Naive thymus-derived CD4-positive, alpha-beta T cell (primary cell): ENCODE measurements around the gene CELSR2. TPM values are rescaled to one million over a fixed set of nuclear protein-coding genes. Genes with fewer than 3 reads are reported as not detected.
"Not testable (repeated sequence)": the region's sequence is repeated elsewhere in the genome, so short reads cannot be mapped to it uniquely, and the experiment has no call there.

ENCODE experiments used
- ATAC-seq: fragments of 150-1000 bp; cut with Tn5 transposase; 2 replicates; pipeline ENCODE4 v1.10.0; 2021; ENCODE audit warnings: mild to moderate bottlenecking, moderate library complexity
- CTCF ChIA-PET: fragments of 350-600 bp; sonication (Branson Sonifier 250); formaldehyde crosslinking; loops from one replicate; lab custom pipeline; 2021; ENCODE audit warnings: antibody characterized with exemption; lab: Charles Lee
- POLR2A ChIA-PET: fragments of 350-600 bp; sonication (Branson Sonifier 250); formaldehyde crosslinking; loops from one replicate; lab custom pipeline; 2021; ENCODE audit warnings: antibody characterized with exemption, inconsistent platforms; lab: Charles Lee
- DNase-seq, 9 donors: peaks; one replicate each; pipeline versions ENCODE4 v3.0.0 to v3.0.0-alpha.2; 2020 to 2022; ENCODE audit warnings: mixed read lengths in 1 of 9
- H3K27ac ChIP-seq: one replicate; pipeline ENCODE4 v1.7.0; 2013; ENCODE audit warnings: mild to moderate bottlenecking, low read depth, low read length, moderate library complexity
- H3K27me3 ChIP-seq, 2 donors: one replicate each; pipeline ENCODE4 v1.7.0; 2013; ENCODE audit warnings: low read length in 2 of 2, mild to moderate bottlenecking in 2 of 2, moderate library complexity in 2 of 2; ENCODE audit not compliant: control insufficient read depth in 2 of 2, insufficient read depth in 2 of 2
- H3K36me3 ChIP-seq, 3 experiments: 1 replicate in 2 of 3; 2 replicates in 1 of 3; pipeline ENCODE4 v1.7.0; 2013; ENCODE audit warnings: low read length in 3 of 3, mild to moderate bottlenecking in 3 of 3, moderate library complexity in 1 of 3; ENCODE audit not compliant: insufficient read depth in 3 of 3, control insufficient read depth in 2 of 3
- H3K4me1 ChIP-seq, 2 donors: one replicate each; pipeline ENCODE4 v1.7.0; 2013; ENCODE audit warnings: low read length in 2 of 2, mild to moderate bottlenecking in 2 of 2, moderate library complexity in 1 of 2; ENCODE audit not compliant: control insufficient read depth in 2 of 2, insufficient read depth in 2 of 2
- H3K4me3 ChIP-seq: 2 replicates; pipeline ENCODE4 v1.7.0; 2013; ENCODE audit warnings: mild to moderate bottlenecking, low read length
- H3K9me3 ChIP-seq, 3 experiments: 1 replicate in 2 of 3; 2 replicates in 1 of 3; pipeline ENCODE4 v1.7.0; 2013; ENCODE audit warnings: low read length in 3 of 3; ENCODE audit not compliant: control insufficient read depth in 2 of 3
- H3K27ac Mint-ChIP-seq, 9 donors: one replicate each; pipeline ENCODE4 v1.8.0; 2020 to 2022; ENCODE audit warnings: mixed read lengths in 9 of 9, mild to moderate bottlenecking in 8 of 9, moderate library complexity in 5 of 9, inconsistent platforms in 2 of 9
- H3K27me3 Mint-ChIP-seq, 5 donors: one replicate each; pipeline ENCODE4 v1.8.0; 2021 to 2022; ENCODE audit warnings: mixed read lengths in 5 of 5, mild to moderate bottlenecking in 1 of 5
- H3K36me3 Mint-ChIP-seq, 5 donors: one replicate each; pipeline ENCODE4 v1.8.0; 2020 to 2022; ENCODE audit warnings: mixed read lengths in 5 of 5, mild to moderate bottlenecking in 3 of 5, inconsistent platforms in 1 of 5
- H3K4me1 Mint-ChIP-seq, 7 donors: one replicate each; pipeline ENCODE4 v1.8.0; 2020 to 2022; ENCODE audit warnings: mixed read lengths in 7 of 7, mild to moderate bottlenecking in 3 of 7, inconsistent platforms in 1 of 7
- H3K4me3 Mint-ChIP-seq, 10 donors: one replicate each; pipeline ENCODE4 v1.8.0; 2020 to 2022; ENCODE audit warnings: mild to moderate bottlenecking in 10 of 10, mixed read lengths in 10 of 10, moderate library complexity in 6 of 10, inconsistent platforms in 2 of 10
- H3K9me3 Mint-ChIP-seq, 11 donors: one replicate each; pipeline ENCODE4 v1.8.0; 2020 to 2022; ENCODE audit warnings: mixed read lengths in 11 of 11, mild to moderate bottlenecking in 4 of 11, inconsistent platforms in 1 of 11, moderate library complexity in 1 of 11
- intact Hi-C, 2 donors: fragments of 100-400 bp; cut with micrococcal nuclease; formaldehyde crosslinking; loops; one replicate each; pipeline ENCODE4 v1.15.1; 2023
- polyA plus RNA-seq, 2 donors: library from polyadenylated mRNA; unstranded; fragments of 300-500 nt; fragmentation: Illumina TruSeq; gene quantifications; one replicate each; pipeline ENCODE4 v1.2.3, GENCODE V29; 2021
- total RNA-seq, 6 experiments: library from RNA in 5 of 6; stranded (reverse) in 5 of 6; gene quantifications; 1 replicate in 5 of 6; 2 replicates in 1 of 6; pipeline ENCODE4 v1.2.3 and lab custom pipeline; 2021 to 2026

Gene CELSR2
- total and polyA plus RNA-seq, 7 experiments from 2014 or later: 0.17 to 6.4 (median 3.1) TPM

GRCh38 chr1:109301874-109302273 is 52.5 kb downstream of the CELSR2 start:
- Histone ChIP-seq H3K4me1 (no peaks in the 10 kb centered on the region), H3K27ac (no peak overlapping the region), H3K4me3 (no peak overlapping the region), H3K36me3 (no peaks in the 10 kb centered on the region), H3K27me3 (no peaks in the 10 kb centered on the region), H3K9me3 (no peaks in the 10 kb centered on the region)
- CTCF ChIA-PET: no interaction called here
- Mint-ChIP-seq H3K27ac (no peak overlapping the region), H3K9me3 (no peaks in the 10 kb centered on the region), H3K27me3 (peaks cover 0 to 7% (median 2%) of the 10 kb centered on the region in 5 donors), H3K36me3 (no peaks in the 10 kb centered on the region), H3K4me3 (no peak overlapping the region), H3K4me1 (peaks cover 0 to 2% (median 0%) of the 10 kb centered on the region in 7 donors)
- ATAC-seq (no peak), DNase-seq (no peak)
- intact Hi-C loops: no loop called here
- POLR2A ChIA-PET: no interaction called here

- no peak for DNase-seq
- Histone ChIP-seq H3K4me3 (no peak overlapping the region), H3K27ac (no peak overlapping the region), H3K27me3 (no peaks in the 10 kb centered on the region), H3K9me3 (no peaks in the 10 kb centered on the region), H3K36me3 (no peaks in the 10 kb centered on the region), H3K4me1 (no peaks in the 10 kb centered on the region)
- POLR2A ChIA-PET: no interaction called here
- H3K36me3 Mint-ChIP-seq: no peaks in the 10 kb centered on the region
- H3K27me3 Mint-ChIP-seq: peaks cover 0 to 15% (median 0%) of the 10 kb centered on the region in 5 donors
- H3K27ac Mint-ChIP-seq: no peak overlapping the region
- intact Hi-C loops: no loop called here
- CTCF ChIA-PET: no interaction called here
- H3K9me3 Mint-ChIP-seq: no peaks in the 10 kb centered on the region
- no peak overlapping the region for H3K4me3 Mint-ChIP-seq
- peaks cover 0 to 3% (median 0%) of the 10 kb centered on the region in 7 donors for H3K4me1 Mint-ChIP-seq
- no peak for ATAC-seq
Measured at GRCh38 chr1:109304226-109304920, 55.0 kb downstream of the CELSR2 start.

GRCh38 chr1:109305991-109306390 is 56.7 kb downstream of the CELSR2 start:
- CTCF ChIA-PET, POLR2A ChIA-PET, H3K36me3 Mint-ChIP-seq, DNase-seq, H3K9me3 ChIP-seq, H3K36me3 ChIP-seq, H3K27ac Mint-ChIP-seq, H3K4me1 ChIP-seq, H3K4me3 Mint-ChIP-seq, ATAC-seq, H3K4me1 Mint-ChIP-seq, H3K9me3 Mint-ChIP-seq, H3K27ac ChIP-seq, intact Hi-C loops, H3K27me3 ChIP-seq, H3K4me3 ChIP-seq: not testable (repeated sequence)
- peaks cover 0 to 14% (median 5%) of the 10 kb centered on the region in 5 donors for H3K27me3 Mint-ChIP-seq

GRCh38 chr1:109306832-109307273 is 57.5 kb downstream of the CELSR2 start, which contains the start of gene MYBPHL:
TSS of gene MYBPHL (minus strand) at chr1:109307011. CDS start at chr1:109306991, 20 bp downstream.
- Histone ChIP-seq H3K9me3 (no peaks in the 10 kb centered on the region), H3K4me3 (no peak within 1 kb of the TSS), H3K36me3 (no peaks in the 10 kb centered on the region), H3K4me1 (no peaks in the 10 kb centered on the region), H3K27ac (no peak within 1 kb of the TSS), H3K27me3 (no peaks in the 10 kb centered on the region)
- H3K36me3 Mint-ChIP-seq: no peaks in the 10 kb centered on the region
- H3K4me3 Mint-ChIP-seq: no peak within 1 kb of the TSS
- H3K27ac Mint-ChIP-seq: peak within 1 kb of the TSS in 1 of 9 donors; percentile 66
- H3K27me3 Mint-ChIP-seq: peaks cover 0 to 14% (median 5%) of the 10 kb centered on the region in 5 donors
- ChIA-PET POLR2A (no interaction called here), CTCF (no interaction called here)
- no peak for ATAC-seq
- no peak for DNase-seq
- no peaks in the 10 kb centered on the region for H3K9me3 Mint-ChIP-seq
- intact Hi-C loops: no loop called here
- peaks cover 0 to 2% (median 0%) of the 10 kb centered on the region in 7 donors for H3K4me1 Mint-ChIP-seq

- intact Hi-C loops: no loop called here
- H3K4me3 ChIP-seq: no peak overlapping the region
- DNase-seq (no peak), ATAC-seq (peak; percentile 46)
- Mint-ChIP-seq H3K4me1 (peaks cover 0 to 2% (median 0%) of the 10 kb centered on the region in 7 donors), H3K27me3 (peaks cover 0 to 14% (median 5%) of the 10 kb centered on the region in 5 donors), H3K27ac (peak overlapping the region in 1 of 9 donors; percentile 66), H3K36me3 (no peaks in the 10 kb centered on the region), H3K4me3 (no peak overlapping the region), H3K9me3 (no peaks in the 10 kb centered on the region)
- H3K27me3 ChIP-seq: no peaks in the 10 kb centered on the region
- no peak overlapping the region for H3K27ac ChIP-seq
- H3K9me3 ChIP-seq: no peaks in the 10 kb centered on the region
- POLR2A ChIA-PET: no interaction called here
- no peaks in the 10 kb centered on the region for H3K36me3 ChIP-seq
- CTCF ChIA-PET: no interaction called here
- H3K4me1 ChIP-seq: no peaks in the 10 kb centered on the region
Measured at GRCh38 chr1:109307274-109308021, 58.1 kb downstream of the CELSR2 start.

- Histone ChIP-seq H3K4me3 (no peak overlapping the region), H3K4me1 (no peaks in the 10 kb centered on the region), H3K27ac (no peak overlapping the region), H3K36me3 (no peaks in the 10 kb centered on the region), H3K9me3 (no peaks in the 10 kb centered on the region), H3K27me3 (no peaks in the 10 kb centered on the region)
- intact Hi-C loops: no loop called here
- Mint-ChIP-seq H3K27ac (no peak overlapping the region), H3K4me3 (no peak overlapping the region), H3K9me3 (no peaks in the 10 kb centered on the region), H3K36me3 (no peaks in the 10 kb centered on the region), H3K27me3 (peaks cover 0 to 23% (median 5%) of the 10 kb centered on the region in 5 donors), H3K4me1 (peaks cover 0 to 2% (median 0%) of the 10 kb centered on the region in 7 donors)
- ChIA-PET POLR2A (no interaction called here), CTCF (no interaction called here)
- DNase-seq (no peak), ATAC-seq (no peak)
Measured at GRCh38 chr1:109309347-109309746, 60.0 kb downstream of the CELSR2 start.
